Activated gamma-delta T cell treated with anti-CD3 and anti-CD28 coated beads, Interleukin-2, amount 50 U/mL, for 16 hours (primary cell): ENCODE data around the gene HSPD1.
A peak's percentile ranks its signal among the peaks of the same experiment; 100 is the strongest.

Source experiments
- DNase-seq: peaks from one replicate; pipeline ENCODE4 v3.0.0-alpha.2; 2020; ENCODE audit warnings: low read depth

HSPD1 gene

GRCh38 chr2:197499594-197500502 is at the start of gene HSPD1, which contains the start of gene HSPE1:
Gene HSPD1 (minus strand): TSS chr2:197499840. CDS start chr2:197498848, 992 bp downstream.
Gene HSPE1 (plus strand): TSS chr2:197500379. CDS start chr2:197500437, 58 bp downstream.
- peak; percentile 96 for DNase-seq

DNA sequence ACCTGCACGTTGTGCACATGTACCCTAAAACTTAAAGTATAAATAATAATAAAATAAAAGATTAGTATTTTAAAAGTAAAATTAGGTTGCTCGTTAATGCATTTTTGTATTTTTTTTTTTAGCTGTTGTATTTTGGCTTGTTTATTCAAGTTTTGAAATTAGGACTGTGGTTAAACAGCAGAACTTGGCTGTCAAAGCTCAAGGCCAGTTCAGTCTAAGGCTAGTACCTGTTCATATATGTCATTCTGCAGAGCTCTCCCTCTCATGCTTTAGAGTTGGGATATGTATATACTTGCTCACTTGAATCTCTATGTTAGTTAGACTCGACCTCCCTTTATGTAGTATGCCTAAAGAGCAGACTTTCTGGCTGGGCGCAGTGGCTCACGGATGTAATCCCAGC is 48.9 kb upstream of the HSPD1 start:
- no peak for DNase-seq

DNA sequence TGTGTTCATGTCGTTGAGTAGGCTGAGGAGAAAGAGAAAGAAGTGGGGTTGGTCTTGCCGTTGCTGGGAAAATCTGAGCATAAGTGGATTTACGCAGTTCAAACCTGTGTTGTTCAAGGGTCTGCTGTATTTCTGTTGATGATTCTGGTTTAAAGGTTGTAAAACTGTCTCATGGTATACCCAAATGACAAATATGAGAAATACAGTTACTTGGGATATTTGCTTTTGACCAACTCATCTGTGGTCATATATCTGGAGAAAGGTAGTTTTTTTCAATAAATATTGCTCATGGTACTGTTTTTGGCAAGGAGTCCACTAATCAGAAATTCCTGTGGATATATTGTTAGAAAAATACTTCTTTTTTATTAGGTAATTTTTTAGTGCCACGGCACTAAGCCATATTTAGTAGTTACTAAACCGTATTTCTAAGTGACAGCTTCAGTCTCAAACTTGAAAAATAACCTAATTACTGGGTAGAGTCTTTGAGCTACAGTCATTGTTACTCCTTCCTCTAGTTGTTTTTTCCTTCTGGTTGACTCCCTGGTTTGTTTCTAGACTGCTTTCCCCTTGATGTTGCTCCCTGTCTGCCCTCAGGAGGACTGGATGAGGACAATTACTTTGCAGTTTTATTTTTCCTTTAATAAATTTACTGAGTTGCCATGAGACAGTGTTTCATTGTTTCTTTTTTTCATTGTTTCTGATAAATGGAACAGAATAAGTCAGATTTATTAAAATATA is 47.7 kb upstream of the HSPD1 start:
- DNase-seq, result no peak

DNA sequence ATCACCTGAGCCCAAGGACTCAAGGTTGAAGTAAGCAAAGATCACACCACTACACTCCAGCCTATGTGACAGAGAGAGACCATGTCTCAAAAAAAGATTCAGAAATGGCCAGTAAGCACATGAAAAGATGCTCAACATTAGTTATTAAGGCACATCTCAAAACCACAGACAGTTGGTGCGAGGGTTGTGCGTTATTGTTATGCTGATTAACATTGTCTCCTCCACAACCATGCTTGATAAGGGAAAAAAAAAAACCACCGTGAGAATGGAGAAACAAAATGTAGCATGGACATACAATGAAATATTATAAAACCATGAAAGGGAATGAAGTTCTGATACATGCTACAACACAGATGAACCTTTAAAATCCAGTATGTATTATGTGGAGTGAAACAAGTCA is 43.6 kb upstream of the HSPD1 start:
- DNase-seq, result no peak

GRCh38 chr2:197539734-197540133 is 40.1 kb upstream of the HSPD1 start:
- no peak for DNase-seq

GRCh38 chr2:197538412-197538811 is 38.8 kb upstream of the HSPD1 start:
- DNase-seq, result no peak

DNA sequence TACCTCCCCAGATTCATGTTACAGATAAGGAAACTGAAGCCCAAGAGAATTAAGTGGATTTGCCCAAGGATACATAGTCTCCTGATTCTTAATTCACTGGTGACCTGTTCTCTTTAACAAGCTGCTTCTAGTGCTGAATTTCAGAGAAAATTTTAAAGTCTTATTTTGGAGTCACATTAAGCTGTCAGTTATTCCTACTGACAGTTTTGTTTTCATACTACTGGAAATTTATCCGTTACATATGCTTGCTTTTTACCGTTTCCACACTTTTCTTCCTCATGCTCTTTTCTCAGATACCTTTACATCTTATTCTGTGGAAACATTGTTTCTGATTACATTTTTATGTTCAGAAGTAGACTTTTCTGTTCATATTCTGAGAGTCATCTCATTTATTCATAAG is 17.5 kb upstream of the HSPD1 start:
- no peak for DNase-seq

GRCh38 chr2:197516393-197516761 is 16.7 kb upstream of the HSPD1 start:
- DNase-seq, result no peak

- peak; percentile 91 for DNase-seq
Observed at GRCh38 chr2:197515739-197516392, 16.2 kb upstream of the HSPD1 start, which contains the start of gene MOB4. Gene MOB4 (plus strand): TSS chr2:197516066. CDS start chr2:197516087, 21 bp downstream.

GRCh38 chr2:197515315-197515738 is 15.7 kb upstream of the HSPD1 start:
- no peak for DNase-seq

GRCh38 chr2:197514754-197515153 is 15.1 kb upstream of the HSPD1 start:
- DNase-seq, result no peak

- DNase-seq, result no peak
Observed at GRCh38 chr2:197513915-197514314, 14.3 kb upstream of the HSPD1 start.

DNA sequence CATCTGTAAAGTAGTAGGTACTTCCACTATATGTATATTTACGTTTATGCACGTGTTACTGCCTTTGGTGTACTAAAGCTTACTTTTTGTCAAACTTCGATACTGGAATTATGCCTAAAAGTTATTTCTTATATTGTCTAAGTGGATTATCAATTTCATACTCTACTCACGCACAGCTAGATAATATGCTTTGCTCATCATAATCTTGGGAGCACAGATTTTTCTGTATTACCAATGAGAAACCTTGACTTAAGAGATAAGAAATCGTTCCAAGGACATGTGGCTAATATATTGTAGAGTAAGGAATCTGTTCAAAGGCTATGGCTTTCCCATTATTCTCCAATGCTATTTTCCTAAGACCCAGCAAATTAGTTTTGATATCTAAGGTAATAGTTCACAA is 7.0 kb upstream of the HSPD1 start:
- DNase-seq, result no peak

- no peak for DNase-seq
Observed at GRCh38 chr2:197504512-197504911, 4.9 kb upstream of the HSPD1 start.

- DNase-seq, result no peak
Observed at GRCh38 chr2:197504000-197504399, 4.4 kb upstream of the HSPD1 start.

DNA sequence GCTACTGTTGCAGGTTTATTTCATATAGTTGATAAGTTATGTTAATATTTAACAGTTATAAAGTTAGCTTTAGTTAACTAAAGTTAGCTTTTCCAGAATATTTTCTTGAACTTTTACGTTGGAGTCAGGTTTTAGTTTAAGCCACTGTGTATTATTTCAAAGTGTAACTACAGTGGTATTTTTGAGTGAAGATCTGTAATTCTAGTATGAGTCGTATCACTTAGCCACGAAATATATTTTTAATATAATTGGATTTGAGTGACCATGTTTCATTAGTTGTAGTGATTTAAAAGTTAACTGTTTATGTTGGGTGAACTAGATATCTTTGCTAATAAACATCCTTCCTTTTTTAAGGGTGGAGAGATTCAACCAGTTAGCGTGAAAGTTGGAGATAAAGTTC is 3.0 kb upstream of the HSPD1 start:
- no peak for DNase-seq

DNA sequence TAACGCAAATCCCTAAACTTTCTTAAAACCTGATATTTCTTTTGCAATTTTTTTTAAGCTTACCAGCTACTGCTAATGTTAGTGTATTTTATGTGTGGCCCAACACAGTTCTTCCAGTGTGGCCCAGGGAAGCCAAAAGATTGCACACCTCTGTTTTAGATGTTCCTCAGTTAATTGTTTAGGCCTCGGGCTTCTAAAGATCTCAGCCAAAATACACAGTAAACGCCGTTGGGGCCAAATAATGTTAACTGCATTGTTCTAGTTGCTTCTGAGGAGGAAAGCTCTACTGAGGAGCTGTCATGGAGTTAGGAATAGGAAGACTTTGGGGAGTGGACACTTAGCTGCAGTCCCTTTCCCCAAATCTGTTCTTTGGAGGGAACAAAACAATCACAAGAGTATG is 2.6 kb upstream of the HSPD1 start:
- no peak for DNase-seq

DNA sequence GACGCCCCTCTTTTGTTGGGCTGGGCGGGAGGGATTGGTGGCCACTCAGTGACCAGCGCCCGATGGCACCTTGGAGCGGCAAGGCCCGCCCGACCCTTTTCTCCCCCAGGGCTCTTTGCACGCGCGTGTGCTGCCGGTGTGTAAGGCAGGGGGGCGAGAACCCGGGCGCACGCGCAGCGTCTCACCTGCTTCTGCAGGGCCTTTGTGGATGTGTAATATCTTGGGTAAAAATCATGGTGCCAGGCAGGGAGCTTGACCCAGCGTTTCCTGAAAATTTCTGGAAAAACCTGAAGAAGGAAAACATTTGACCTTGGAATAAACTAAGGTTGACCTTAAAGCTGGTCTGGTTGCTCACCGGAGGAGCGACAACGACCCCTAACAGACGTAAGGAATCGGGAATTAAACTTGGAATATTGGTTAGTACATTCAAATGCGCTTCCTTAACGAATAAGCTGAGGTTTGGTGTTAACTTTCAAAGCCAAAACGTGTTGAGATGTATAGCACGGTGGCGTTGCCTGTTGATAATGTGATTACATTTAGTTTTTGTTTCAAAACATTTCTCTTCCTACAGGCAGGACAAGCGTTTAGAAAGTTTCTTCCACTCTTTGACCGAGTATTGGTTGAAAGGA is 977 bp upstream of the HSPD1 start:
- no peak for DNase-seq

DNA sequence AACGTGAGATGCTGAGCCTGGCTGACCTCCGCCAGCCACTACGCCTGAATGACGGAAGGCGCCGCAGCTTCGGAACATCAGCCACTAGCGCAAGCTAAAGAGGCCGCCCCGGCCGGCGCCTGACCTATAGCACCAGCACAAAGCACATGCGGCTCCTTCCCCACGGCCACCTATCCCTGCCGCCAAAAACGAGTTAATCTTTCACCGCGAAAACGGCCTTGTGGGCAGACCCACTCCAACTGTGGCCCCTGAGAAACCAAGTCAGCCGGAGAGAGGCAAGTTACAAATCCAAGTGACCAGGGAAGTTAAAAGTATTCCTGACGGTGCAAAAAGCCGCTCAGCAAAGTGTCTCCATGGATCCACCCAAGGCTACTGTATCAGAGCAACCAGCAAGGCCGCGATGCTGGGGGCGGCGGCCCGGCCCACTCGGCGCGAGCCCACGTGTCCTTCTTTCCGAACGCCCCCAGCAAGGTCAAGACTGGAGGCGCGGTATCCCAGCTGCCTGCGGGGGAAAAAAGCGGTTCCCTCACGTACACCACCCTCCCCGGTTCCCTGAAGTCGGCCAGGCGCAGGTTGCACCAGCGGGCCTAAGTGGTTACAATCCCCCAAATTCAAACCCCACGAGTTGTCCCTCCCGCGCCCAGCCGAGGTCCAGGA is 575 bp downstream of the HSPD1 start:
- DNase-seq, result peak; percentile 24

- DNase-seq, result no peak
Observed at GRCh38 chr2:197498235-197498936, 1.3 kb downstream of the HSPD1 start.

GRCh38 chr2:197497326-197497725 is 2.3 kb downstream of the HSPD1 start:
- no peak for DNase-seq
